Erythroblast (primary cell): Measurements from ENCODE around the gene PPARG.
"Not testable (repeated sequence)": the region's sequence is repeated elsewhere in the genome, so short reads cannot be mapped to it uniquely, and the experiment has no call there.

Source experiments
- DNase-seq, 2 experiments: peaks; one replicate each; lab custom pipeline; 2025; lab: John Stamatoyannopoulos, UW
- GATA1 ChIP-seq: IDR thresholded peaks from 2 replicates; pipeline ENCODE4 v1.6.1; 2011; ENCODE audit warnings: low read depth, mild to moderate bottlenecking, control low read depth, low read length, moderate library complexity
- POLR2A ChIP-seq: IDR thresholded peaks from 2 replicates; pipeline ENCODE4 v1.6.1; 2011; ENCODE audit warnings: mild to moderate bottlenecking, low read length

The PPARG gene

DNA sequence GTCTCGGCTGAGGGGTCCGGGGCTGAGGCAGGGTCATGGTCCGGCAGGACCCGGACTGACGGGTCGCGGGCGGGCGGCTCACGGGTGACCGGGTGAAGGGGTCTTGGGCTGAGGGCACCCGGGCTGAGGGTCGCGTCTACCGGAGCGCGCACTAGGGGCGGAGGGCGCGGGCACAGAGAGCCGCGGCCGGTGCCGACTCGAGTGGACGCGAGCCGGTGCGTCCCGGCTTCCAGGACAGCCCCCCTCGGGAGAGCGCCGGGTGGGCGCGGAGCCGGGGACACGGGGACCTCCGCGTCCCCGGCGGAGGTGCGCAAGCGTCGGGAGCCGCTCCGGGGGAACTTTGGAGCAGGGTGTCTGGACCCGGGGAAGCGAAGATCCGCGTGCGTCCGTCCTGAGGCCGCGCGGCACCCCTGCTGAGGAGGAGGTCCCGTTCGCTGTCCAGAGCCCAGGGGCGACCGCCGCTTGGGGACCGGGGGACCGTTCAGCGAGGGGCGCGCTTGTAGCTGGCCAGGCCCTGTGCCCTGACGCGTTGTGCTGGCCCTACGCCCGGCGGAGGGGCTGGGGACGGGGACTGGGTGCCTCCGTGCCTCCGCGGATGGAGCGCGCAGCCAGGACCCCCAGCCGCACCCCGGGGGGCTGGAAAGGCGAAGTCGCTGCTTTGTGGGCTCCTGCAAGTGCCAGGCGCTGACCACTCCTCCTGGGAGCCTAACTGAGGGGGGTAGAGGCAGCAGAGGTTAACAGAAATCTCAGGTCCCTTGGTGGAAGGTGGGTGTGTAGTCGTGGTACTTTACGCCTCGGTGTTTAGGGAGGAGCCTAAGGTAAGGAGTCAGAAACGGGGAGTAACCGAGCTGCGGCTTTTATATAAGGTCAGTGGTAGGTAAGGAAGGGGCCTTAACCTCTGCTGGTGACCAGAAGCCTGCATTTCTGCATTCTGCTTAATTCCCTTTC, at the start of gene PPARG:
Gene PPARG (plus strand): TSS at position 889 of the 948 bp plus-strand sequence. CDS start 90,642 bp downstream, outside the sequence.
- no peak for TF ChIP-seq POLR2A
- TF ChIP-seq GATA1, result no peak
- DNase-seq, result no peak

DNA sequence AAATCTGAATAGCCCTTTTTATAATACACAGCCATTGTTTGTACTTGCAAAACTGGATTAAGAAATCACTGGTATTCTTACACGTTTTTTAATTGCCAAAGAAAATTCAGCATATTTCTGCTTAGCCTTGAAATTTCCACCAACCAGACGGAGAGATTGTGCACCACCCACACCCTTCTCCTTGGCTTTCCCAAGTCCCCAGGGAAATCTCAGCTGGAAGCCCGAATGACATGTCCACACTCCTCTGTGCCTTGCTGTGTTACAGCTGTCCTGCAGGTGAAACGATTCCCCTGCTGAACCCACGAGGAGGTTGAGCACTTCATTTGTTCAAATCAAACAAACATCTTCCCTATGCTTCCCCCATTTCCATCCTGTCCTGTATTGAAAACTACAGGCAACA, 49.6 kb upstream of the PPARG start:
- DNase-seq, result no peak
- no peak for TF ChIP-seq GATA1

DNA sequence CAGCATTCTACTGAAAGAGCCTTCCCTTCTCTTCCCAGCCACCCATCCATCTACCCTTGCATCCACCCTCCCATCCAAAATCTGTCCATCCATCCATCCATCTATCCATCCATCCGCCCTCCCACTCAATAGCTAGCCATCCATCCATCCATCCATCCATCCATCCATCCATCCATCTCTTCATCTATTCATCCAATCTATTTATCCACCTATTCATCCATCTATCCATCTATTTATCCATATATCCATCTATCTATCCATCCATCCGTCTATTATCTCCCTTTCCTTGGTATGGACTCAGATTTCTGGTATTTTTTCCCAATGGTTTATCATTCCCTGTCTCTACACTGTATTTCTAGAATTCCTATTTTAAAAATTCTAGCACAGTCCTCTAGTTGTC, 46.1 kb upstream of the PPARG start:
- DNase-seq, result no peak
- TF ChIP-seq POLR2A (no peak), GATA1 (no peak)

DNA sequence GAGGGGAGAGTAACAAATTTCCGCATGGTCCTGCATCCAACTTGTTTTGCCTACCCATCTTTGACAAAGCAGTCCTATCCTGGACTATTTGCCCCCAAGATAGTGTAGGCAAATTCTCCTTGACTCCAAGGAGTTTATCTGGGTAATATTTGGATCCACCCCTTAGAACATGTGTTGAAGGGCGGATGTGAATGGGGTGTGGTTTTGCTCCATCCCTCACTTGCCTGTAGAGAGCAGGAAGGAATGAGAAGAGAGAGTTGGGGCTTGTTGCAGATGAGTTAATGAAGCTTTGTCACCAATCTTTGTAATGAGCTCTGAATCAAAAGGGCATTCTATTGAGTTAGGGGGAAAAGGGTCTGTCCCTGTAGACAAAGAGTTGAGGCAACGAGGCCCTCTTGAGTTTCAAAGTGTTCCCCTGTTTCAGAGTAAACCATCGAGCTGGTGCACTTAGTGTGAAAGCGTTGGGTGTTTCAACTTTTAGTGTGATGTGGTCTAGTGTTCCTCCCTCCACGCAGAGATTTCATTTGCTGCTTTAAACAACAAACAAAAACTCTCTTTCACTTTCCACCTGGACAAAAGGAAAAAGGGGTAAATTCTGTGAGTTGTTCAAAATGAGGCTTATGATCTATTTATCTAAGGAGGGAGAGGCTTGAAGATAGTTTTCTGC, 42.2 kb upstream of the PPARG start:
- DNase-seq, result no peak
- no peak for TF ChIP-seq GATA1
- TF ChIP-seq POLR2A, result no peak

DNA sequence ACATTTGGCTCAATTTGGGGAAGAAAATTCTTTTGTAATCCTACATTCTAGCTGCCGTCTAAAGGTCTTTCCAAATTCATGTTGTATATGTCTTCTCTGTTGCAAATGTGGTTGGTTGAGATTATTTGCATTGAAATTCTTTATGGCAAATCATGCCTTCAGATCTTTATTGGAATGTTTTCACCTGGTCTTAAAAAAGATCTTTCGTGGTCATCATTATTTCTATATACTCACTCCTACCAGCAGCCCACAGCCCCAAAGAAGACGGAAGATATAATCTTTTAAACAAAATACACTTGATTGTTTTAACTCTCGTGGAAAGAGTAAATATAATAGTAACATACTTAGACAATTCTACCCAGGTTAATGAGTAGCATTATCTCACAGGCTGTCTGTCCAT, 41.5 kb upstream of the PPARG start:
- DNase-seq, result no peak
- TF ChIP-seq POLR2A, result no peak

DNA sequence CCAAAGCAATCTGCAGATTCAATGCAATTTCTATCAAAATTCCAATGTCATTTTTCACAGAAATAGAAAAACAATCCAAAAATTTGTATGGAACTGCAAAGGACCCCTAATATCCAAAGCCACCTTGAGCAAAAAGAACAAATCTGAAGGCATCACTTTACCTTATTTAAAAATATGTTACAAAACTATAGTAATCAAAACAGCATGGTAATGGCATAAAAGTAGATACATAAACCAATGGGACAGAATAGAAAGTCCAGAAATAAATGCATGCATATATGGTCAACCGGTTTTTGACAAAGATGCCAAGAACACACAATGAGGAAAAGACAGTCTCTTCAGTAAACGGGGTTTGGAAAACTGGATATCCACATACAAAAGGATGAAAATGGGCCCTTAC, 39.4 kb upstream of the PPARG start:
- no peak for DNase-seq
- TF ChIP-seq POLR2A (no peak), GATA1 (no peak)

DNA sequence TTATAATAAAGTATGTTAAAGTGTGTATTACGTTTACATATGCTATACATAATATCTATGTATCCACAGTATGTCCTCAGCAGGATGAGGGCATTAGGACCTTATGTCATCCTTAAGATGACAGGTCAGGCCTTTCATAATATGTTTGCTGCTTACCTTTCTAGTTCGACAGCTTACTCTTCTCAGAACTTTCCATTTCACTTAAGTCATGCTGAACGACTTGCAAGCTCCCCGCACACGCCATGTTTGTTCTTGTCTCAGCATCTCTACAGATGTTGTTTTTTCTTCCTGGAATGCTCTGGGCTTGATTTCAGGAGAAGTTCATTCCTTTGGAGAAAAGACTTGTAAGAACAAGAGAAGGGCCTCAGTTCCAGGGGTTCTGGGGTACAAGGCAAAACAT, 36.0 kb upstream of the PPARG start:
- no peak for DNase-seq
- TF ChIP-seq POLR2A (no peak), GATA1 (no peak)

DNA sequence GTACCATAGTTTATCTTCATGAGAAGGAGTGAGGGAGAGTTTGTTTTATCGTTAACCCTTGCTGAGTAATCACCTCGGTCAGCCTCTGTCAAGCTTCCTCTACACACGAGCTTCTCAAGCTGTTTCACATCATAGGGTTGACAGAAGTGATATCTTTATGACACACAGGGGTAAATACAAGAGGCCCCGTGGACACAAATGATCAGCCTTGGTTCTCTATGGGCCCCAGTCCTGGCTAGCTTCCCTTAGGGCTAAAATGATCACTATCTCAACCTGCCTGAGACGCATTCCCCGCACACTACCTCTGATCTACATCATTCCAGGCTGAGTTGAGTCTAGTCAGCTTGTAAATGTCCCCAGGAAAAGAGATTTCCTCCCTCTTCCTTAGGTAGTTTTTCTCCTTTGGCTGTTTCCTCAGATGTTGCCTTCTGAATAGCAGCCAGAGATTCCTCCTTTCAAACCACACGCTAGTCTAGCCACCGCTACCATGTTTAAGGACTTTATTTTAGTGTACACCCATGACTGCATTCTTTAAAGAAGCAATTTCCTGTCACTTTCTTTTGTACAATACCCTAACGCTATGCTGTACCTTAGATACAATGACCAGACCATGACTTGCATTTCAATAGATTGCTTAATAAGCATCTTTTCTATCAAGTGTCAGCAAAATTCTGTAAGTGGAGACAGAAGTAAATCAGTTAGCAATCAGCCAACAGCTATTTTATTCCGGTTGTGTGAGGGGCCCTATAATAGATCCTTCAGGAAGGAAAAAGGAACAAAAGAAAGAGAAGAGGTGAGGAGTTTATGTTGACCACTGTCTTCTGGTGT, 35.1 kb upstream of the PPARG start:
- TF ChIP-seq GATA1 (no peak), POLR2A (no peak)
- DNase-seq, result no peak

DNA sequence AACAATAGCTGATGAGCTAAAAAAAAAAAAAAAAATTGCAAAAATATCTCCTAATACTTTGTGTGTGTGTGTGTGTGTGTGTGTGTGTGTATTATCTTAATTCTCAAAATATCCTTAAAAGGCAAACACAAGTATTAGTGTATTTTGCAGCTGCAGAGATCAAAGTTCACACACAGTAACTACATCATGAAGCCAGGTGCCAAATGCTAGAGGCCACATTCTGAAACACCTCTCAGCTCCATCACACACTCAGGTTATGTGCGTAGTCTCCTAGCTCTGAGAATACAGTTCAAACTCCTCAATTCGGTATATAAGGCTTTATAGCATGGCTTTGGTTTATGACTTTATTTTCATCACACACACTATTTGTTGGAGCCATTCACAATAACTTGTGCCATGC, 33.5 kb upstream of the PPARG start:
- no peak for DNase-seq
- TF ChIP-seq GATA1 (no peak), POLR2A (no peak)

DNA sequence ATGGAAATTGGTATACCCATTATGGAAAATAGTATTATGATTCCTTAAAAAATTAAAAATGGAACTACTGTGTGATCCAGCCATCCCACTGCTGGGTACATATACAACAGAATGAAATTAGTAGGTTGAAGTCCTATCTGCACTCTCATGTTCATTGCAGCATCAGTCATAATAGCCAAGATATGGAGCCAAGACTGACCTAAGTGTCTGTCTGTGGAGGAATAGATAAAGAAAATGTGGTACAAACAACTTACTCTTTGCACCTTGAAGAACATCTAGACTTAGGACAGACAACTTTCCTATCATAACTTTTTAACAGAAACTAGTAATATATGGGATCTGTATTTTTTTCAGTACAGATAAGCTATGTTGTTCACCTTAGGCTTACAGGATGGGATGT, 30.0 kb upstream of the PPARG start:
- no peak for DNase-seq
- TF ChIP-seq GATA1 (no peak), POLR2A (no peak)

DNA sequence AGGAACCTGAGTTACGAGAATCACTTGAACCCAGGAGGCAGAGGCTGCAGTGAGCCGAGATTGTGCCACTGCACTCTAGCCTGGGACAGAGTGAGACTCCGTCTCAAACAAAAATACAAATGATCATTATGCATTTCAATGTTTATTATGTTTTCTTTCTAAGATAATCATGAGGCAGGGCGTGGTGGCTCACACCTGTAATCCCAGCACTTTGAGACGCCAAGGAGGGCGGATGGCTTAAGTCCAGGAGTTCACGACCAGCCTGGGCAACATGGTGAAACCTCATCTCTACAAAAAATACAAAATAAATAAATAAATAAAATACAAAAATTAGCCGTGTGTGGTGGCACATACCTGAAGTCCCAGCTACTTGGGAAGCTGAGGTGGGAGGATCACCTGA, 26.7 kb upstream of the PPARG start:
- DNase-seq, result not testable (repeated sequence)

DNA sequence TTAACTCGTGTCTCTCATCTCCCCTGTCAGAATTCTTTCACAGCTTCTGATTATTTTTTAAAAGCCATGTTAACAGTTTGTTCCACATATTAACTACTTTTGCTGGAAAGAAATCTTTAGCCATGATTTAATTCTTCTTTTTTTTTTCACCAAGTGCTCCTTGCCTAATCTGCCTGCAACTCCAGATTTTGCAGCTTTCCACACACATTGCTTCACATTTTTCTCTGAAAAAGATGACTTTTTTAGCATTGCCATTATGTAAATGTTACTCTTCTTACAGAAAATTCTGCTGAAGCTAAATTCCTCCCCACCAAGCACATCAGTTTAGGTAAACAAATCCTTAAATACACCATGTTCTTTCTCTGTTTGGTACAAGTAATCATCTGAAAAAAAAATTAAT, 23.4 kb upstream of the PPARG start:
- TF ChIP-seq POLR2A (no peak), GATA1 (no peak)

DNA sequence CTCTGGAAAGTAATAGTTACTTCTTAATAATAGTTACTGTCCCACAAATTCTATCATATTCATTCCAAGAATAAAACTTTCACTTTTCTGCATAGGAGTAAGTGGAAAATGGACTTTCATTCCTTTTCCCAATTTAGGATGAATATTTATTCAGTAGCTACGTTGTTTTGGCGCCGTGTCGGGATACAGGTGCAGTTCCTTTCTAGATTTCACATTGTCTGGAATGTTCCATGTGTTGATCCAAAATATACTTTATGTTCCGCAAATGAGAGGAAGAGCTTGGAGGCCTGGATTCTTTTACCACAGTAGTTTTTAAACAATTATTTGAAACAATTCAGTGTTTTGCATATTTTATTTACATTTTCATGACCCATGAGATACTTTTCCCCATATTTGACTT, 22.8 kb upstream of the PPARG start:
- no peak for TF ChIP-seq POLR2A
- no peak for TF ChIP-seq GATA1
- no peak for DNase-seq

More for the DNA sequence above, 23.4 kb upstream of the PPARG start:
- no peak for DNase-seq

DNA sequence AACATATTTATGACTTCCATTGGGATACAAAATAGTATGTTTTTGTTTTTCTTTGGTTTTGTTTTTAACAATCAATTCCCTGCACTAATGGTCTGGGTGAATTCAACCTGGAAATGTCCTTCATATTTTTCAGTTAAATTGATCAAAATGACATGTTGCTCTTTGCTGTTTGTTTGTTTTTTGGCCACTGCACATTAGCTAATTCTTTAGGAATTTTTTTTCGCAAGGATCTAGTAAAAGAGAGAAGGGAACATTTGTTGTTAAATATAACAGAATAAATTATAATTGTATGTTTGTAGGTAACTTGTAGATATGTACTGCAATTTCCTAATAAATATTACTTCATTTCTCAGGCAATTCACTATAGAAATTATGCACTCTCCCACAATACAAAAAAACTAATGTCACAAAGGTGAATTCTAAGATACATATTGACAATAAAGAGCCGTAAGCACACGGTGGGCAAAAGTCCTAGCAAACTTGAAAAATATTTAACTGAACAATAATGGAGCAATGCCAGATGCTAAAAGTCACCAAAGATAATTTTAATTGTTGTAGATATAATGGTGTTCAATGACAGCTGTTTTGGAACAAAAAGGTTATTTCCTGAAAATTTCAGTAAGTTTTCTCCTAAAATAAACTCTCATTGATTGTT, 21.4 kb upstream of the PPARG start:
- no peak for TF ChIP-seq POLR2A
- DNase-seq, result no peak
